Activated CD8-positive, alpha-beta memory T cell treated with anti-CD3 and anti-CD28 coated beads, Interleukin-2, amount 10 ng/mL, durations not matched to agents 7 days and 5 days (primary cell): ENCODE results near the gene ZMPSTE24. TPM values are rescaled to one million over a fixed set of nuclear protein-coding genes. Genes with fewer than 3 reads are reported as not detected.
A peak's percentile ranks its signal among the peaks of the same experiment; 100 is the strongest.

Experiments
- ATAC-seq: fragments of 150-1000 bp; cut with Tn5 transposase; one replicate; pipeline ENCODE4 v1.10.0; 2021; ENCODE audit warnings: moderate library complexity
- CTCF ChIA-PET: fragments of 350-600 bp; sonication (Branson Sonifier 250); formaldehyde crosslinking; loops from one replicate; lab custom pipeline; 2021; ENCODE audit warnings: antibody characterized with exemption; lab: Charles Lee
- DNase-seq: peaks from one replicate; pipeline ENCODE4 v3.0.0-alpha.2; 2020
- H3K27ac Mint-ChIP-seq: one replicate; pipeline ENCODE4 v1.8.0; 2021; ENCODE audit warnings: mild to moderate bottlenecking, mixed read lengths
- H3K27me3 Mint-ChIP-seq: one replicate; pipeline ENCODE4 v1.8.0; 2021; ENCODE audit warnings: mixed read lengths
- H3K36me3 Mint-ChIP-seq: one replicate; pipeline ENCODE4 v1.8.0; 2021; ENCODE audit warnings: mild to moderate bottlenecking, mixed read lengths
- H3K4me1 Mint-ChIP-seq: one replicate; pipeline ENCODE4 v1.8.0; 2021; ENCODE audit warnings: mixed read lengths
- H3K4me3 Mint-ChIP-seq: one replicate; pipeline ENCODE4 v1.8.0; 2021; ENCODE audit warnings: mild to moderate bottlenecking, moderate library complexity, mixed read lengths
- H3K9me3 Mint-ChIP-seq: one replicate; pipeline ENCODE4 v1.8.0; 2022; ENCODE audit warnings: low read depth, mixed read lengths
- total RNA-seq, 2 experiments: library from RNA; stranded (reverse); gene quantifications; one replicate each; pipeline ENCODE4 v1.2.3, GENCODE V29; 2021

ZMPSTE24 gene
- total RNA-seq, 2 experiments from 2014 or later, result 23.3 to 41.1 TPM

DNA sequence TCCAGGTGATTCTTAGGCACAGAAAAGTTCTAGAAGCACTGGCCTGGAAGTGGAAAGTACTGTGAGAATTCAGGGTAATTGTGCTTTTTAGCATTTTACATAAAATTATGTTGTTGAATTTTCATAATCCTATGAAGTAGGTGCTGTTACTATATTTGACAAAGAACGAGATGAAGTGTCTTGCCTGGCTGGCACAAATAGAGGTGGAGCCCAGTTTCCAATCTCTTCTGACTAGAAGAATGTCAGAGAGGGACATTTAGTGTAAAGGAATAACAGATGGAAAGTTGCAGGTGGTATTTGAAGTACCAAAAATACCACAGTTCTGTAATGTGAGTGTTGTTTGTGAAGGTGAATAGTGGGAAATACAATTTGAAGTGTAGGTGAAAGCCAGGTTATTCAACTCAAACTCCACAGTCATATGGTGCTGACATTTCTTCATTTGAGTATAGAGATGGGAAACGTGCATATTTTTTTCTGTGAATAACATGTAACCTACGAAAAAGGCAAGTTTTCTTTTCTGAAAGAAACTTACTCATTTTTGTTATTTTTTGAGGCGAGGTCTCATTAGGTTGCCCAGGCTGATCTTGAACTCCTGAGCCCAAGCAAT is 13.8 kb upstream of the ZMPSTE24 start:
- CTCF ChIA-PET, result interaction anchor here (1.3 to 2.4 kb wide), 3 partner anchors 13 to 91 kb away, joined by 3 to 10 read pairs (median 5); partner anchors contain the start of gene ZMPSTE24
- no peak overlapping the region for H3K4me3 Mint-ChIP-seq
- peaks cover 37% of the 10 kb centered on the region for H3K4me1 Mint-ChIP-seq
- H3K27me3 Mint-ChIP-seq, result no peaks in the 10 kb centered on the region
- DNase-seq (no peak), ATAC-seq (no peak)
- H3K36me3 Mint-ChIP-seq, result peaks cover 6% of the 10 kb centered on the region
- H3K27ac Mint-ChIP-seq, result no peak overlapping the region
- H3K9me3 Mint-ChIP-seq, result no peaks in the 10 kb centered on the region

DNA sequence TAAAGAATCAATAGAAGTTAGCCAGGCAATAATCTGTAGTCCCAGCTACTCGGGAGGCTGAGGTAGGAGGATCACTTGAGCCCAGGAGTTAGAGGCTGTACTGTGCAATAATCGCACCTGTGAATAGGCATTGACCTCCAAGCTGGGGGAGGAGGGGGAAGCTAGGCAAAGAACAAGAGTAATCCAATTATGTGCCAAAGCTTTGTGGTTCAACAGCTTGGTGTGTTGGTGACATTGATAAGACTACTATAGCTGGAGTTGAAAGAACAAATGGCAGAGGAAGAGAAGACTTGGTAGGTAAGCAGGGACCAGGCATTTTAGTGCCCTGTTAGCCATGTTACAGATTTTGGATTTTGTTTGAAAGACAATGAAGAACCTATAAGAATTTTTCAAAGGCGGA is 12.3 kb upstream of the ZMPSTE24 start:
- DNase-seq (no peak), ATAC-seq (no peak)
- H3K4me1 Mint-ChIP-seq, result peaks cover 36% of the 10 kb centered on the region
- no peak overlapping the region for H3K27ac Mint-ChIP-seq
- H3K4me3 Mint-ChIP-seq, result no peak overlapping the region
- CTCF ChIA-PET, result no interaction called here
- H3K9me3 Mint-ChIP-seq, result no peaks in the 10 kb centered on the region
- H3K27me3 Mint-ChIP-seq, result no peaks in the 10 kb centered on the region
- no peaks in the 10 kb centered on the region for H3K36me3 Mint-ChIP-seq

DNA sequence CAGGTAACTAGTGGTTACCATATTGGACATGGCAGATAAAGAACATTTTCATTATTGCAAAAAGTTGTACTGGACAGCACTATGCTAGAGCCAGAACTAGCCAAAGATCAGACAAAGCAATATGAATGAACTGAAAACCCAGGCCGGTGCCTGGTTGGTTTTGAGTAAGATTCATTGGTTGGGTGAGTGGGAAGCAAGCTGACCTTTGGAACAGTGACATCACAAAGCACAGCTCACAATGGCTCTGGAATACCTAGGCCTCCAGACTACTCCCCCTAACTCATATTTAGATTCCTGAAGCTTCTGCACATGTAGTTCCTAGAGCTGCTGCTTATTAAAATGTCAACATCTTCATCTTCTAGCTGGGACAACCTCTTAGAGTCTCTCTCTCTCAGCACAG is 10.4 kb upstream of the ZMPSTE24 start, which contains the start of gene TMCO2:
Gene TMCO2, plus strand, starts transcription at position 283 of the 400 bp plus-strand sequence. Its CDS starts 57 bp downstream, at position 340.
- no peak for ATAC-seq
- H3K27me3 Mint-ChIP-seq, result no peaks in the 10 kb centered on the region
- H3K4me1 Mint-ChIP-seq, result peaks cover 37% of the 10 kb centered on the region
- H3K4me3 Mint-ChIP-seq, result no peak within 1 kb of the TSS
- no peaks in the 10 kb centered on the region for H3K9me3 Mint-ChIP-seq
- no peak for DNase-seq
- no peaks in the 10 kb centered on the region for H3K36me3 Mint-ChIP-seq
- no peak within 1 kb of the TSS for H3K27ac Mint-ChIP-seq
- CTCF ChIA-PET, result interaction anchor here (1.8 to 2.2 kb wide), 2 partner anchors 10 to 68 kb away, joined by 5 read pairs; no protein-coding TSS in a partner anchor

DNA sequence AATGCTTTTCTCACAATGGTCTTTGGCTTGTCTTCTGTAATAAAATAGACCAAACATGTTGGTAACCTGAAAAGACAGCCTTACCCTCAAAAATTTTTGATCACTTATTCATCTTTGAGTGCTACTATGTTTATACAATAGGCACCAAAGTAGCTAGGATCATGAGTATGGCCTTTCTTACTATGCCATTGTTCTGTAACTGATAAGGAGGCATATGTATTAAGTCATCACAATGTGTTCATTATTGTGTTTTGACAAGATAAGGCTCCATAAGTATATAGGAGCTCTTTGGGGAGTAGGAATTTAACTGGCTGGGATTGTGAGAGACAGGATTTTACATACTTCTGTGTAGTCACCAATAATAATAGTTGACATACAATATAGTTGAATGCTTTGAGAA is 9.6 kb upstream of the ZMPSTE24 start:
- Mint-ChIP-seq H3K27ac (no peak overlapping the region), H3K9me3 (no peaks in the 10 kb centered on the region)

DNA sequence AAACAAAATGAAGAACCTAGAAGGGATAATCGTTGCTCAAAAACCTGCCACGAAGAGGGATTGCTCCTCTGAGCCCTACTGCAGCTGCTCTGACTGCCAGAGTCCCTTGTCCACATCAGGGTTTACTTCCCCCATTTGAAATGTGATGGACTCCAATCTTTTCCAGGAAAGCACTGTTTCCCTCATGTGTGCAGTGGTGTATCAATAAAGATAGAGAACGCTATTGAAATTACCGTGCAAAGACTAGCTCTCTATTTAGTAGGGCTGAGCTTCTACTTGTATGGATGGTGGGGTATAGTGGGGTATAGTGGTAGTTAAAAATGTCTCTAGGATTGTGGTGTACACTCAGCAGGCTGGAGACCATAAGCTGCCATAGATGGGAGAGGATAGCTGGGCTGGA is 6.6 kb upstream of the ZMPSTE24 start:
- no peaks in the 10 kb centered on the region for H3K27me3 Mint-ChIP-seq
- H3K9me3 Mint-ChIP-seq, result no peaks in the 10 kb centered on the region
- DNase-seq (no peak), ATAC-seq (peak; percentile 52)
- peaks cover 43% of the 10 kb centered on the region for H3K4me1 Mint-ChIP-seq
- CTCF ChIA-PET, result interaction anchor here (1.0 to 1.6 kb wide), 3 partner anchors 9 to 54 kb away, joined by 3 to 4 read pairs (median 4); no protein-coding TSS in a partner anchor
- H3K36me3 Mint-ChIP-seq, result peaks cover 10% of the 10 kb centered on the region
- no peak overlapping the region for H3K4me3 Mint-ChIP-seq
- peak overlapping the region; percentile 81 for H3K27ac Mint-ChIP-seq

More for the DNA sequence above, 9.6 kb upstream of the ZMPSTE24 start:
- peaks cover 2% of the 10 kb centered on the region for H3K36me3 Mint-ChIP-seq
- CTCF ChIA-PET, result interaction anchor here (0.7 to 2.2 kb wide), 4 partner anchors 9 to 95 kb away, joined by 3 to 5 read pairs (median 5); no protein-coding TSS in a partner anchor
- H3K4me1 Mint-ChIP-seq, result peaks cover 39% of the 10 kb centered on the region
- no peak overlapping the region for H3K4me3 Mint-ChIP-seq
- H3K27me3 Mint-ChIP-seq, result no peaks in the 10 kb centered on the region
- DNase-seq, result no peak
- no peak for ATAC-seq

DNA sequence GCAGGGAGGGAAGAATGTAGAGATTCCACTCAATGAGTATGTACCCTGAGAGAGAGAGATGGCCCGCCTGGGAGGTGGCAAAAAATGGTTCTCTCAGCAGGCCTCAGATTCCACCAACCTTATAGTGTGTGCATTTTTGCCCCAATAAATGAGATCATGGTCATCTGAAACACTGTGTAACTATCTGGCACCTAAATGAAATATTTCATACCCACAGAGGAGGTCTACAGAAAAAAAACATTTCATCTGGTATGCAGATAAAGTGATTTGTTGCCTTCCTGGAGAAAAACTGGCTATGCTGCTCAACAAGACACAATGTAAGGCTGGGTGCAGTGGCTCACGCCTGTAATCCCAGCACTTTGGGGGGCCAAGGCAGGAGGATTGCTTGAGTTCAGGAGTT is 5.4 kb upstream of the ZMPSTE24 start:
- CTCF ChIA-PET, result interaction anchor here (1.0 kb wide), 2 partner anchors 10 to 108 kb away, joined by 3 read pairs; no protein-coding TSS in a partner anchor
- Mint-ChIP-seq H3K9me3 (no peaks in the 10 kb centered on the region), H3K27me3 (no peaks in the 10 kb centered on the region), H3K36me3 (peaks cover 10% of the 10 kb centered on the region), H3K4me3 (no peak overlapping the region), H3K27ac (no peak overlapping the region), H3K4me1 (peaks cover 47% of the 10 kb centered on the region)
- ATAC-seq, result no peak
- no peak for DNase-seq

DNA sequence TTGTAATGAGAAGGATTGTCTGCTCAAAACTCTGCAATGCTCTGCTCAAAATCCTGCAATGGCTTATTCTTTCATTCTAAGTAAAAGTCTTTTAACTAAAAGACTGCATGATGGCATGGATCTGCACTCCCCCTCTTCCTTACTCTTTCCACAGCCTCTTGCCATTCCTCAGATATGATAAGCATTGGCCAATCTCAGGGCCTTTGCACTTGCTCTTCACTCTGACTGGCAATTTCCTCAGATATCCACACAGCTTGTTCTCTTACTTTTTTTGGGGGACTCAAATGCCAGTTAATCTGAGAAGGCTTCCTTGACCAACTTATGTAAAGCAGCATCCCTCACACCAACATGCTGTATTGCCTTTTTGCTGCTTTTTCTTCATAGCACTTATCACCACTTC is 2.8 kb upstream of the ZMPSTE24 start:
- Mint-ChIP-seq H3K4me1 (peaks cover 59% of the 10 kb centered on the region), H3K36me3 (peaks cover 16% of the 10 kb centered on the region), H3K27me3 (no peaks in the 10 kb centered on the region), H3K4me3 (no peak overlapping the region), H3K27ac (no peak overlapping the region), H3K9me3 (no peaks in the 10 kb centered on the region)
- ATAC-seq (no peak), DNase-seq (no peak)
- CTCF ChIA-PET, result interaction anchor here (1.5 kb wide), 1 partner anchor 82 kb away, joined by 5 read pairs; no protein-coding TSS in a partner anchor

DNA sequence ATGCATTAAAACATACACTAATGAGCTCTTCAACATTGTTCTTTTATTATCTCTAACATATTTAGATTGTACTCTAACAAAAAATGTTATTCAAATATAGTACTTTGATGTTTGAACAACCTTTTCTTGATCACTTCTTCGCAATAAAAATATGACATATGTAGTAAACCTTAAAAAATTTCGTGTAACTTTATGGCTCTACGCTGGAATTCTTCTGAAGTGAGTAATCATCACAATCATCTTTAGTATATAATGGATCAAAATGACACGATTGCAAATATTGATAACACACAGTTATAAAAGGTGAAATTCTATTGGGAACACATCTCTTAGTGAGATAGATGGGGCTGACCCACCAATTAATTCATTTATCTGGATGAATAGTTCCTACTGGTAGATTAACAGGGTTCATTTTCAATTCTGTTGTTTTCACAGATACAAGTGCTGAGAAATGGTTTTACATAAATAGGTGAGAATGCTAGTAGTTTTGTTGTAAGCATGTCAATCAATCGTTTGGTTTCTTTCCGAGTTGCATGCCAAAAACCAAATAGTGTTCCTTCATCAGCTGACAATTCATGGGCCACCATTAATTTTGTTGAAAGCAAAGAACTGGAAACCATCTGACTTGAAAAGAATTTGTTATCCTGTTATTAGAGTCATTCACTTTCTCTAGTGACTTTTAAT is 1.5 kb upstream of the ZMPSTE24 start:
- CTCF ChIA-PET, result interaction anchor here (0.6 to 2.9 kb wide), 12 partner anchors 9 to 144 kb away, joined by 3 to 9 read pairs (median 4); partner anchors contain the start of genes COL9A2 and TMCO2
- DNase-seq, result no peak
- H3K9me3 Mint-ChIP-seq, result no peaks in the 10 kb centered on the region

DNA sequence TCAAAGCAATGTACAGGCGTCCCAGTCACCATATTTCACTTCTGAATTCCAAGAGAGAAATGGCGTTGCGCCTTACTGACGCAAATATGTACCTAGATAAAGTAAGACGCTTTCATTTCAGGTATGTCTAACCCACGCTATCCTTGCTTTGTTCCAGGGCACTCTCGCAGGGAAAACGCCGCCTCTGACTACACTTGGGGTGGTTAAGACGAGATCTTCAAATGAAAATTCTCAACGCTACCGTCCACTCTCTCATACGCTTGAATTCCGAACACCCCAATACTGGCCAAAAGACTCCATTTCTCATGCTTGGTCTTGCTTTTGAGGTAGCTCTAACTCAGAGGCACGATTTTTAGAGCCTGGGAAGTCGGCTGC is 736 bp upstream of the ZMPSTE24 start:
- Mint-ChIP-seq H3K4me1 (peaks cover 54% of the 10 kb centered on the region), H3K9me3 (no peaks in the 10 kb centered on the region), H3K4me3 (peak overlapping the region; percentile 85), H3K27me3 (no peaks in the 10 kb centered on the region), H3K27ac (peak overlapping the region; percentile 98), H3K36me3 (peaks cover 32% of the 10 kb centered on the region)
- DNase-seq, result no peak
- CTCF ChIA-PET, result interaction anchor here (1.0 to 2.9 kb wide), 8 partner anchors 10 to 104 kb away, joined by 3 to 9 read pairs (median 4); partner anchors contain the start of genes COL9A2 and TMCO2
- ATAC-seq, result no peak

More for the DNA sequence above, 1.5 kb upstream of the ZMPSTE24 start:
- no peak for ATAC-seq
- peaks cover 57% of the 10 kb centered on the region for H3K4me1 Mint-ChIP-seq
- no peaks in the 10 kb centered on the region for H3K27me3 Mint-ChIP-seq
- peaks cover 27% of the 10 kb centered on the region for H3K36me3 Mint-ChIP-seq
- H3K4me3 Mint-ChIP-seq, result peak overlapping the region; percentile 85
- peak overlapping the region; percentile 98 for H3K27ac Mint-ChIP-seq

DNA sequence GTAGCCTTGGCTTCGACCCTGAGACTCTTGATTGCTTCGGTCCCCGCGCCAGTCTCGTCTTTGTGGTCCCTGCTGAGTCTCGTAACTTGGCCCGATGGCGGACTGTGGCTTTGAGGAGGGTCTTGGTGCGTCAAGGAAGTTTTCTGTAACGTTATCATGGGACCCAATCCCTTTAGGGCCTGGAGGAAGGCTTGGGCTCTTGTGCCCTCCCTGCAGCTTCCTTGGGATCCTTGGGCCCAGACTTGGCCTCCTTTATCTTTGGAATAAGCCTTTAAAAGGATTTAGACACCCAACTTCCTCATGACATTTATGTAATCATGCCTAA is 371 bp downstream of the ZMPSTE24 start:
- Mint-ChIP-seq H3K27ac (peak overlapping the region; percentile 98), H3K4me3 (peak overlapping the region; percentile 85), H3K27me3 (no peaks in the 10 kb centered on the region), H3K9me3 (no peaks in the 10 kb centered on the region), H3K4me1 (peaks cover 58% of the 10 kb centered on the region), H3K36me3 (peaks cover 38% of the 10 kb centered on the region)
- ATAC-seq (no peak), DNase-seq (no peak)
- CTCF ChIA-PET, result interaction anchor here (1.2 to 2.9 kb wide), 4 partner anchors 15 to 105 kb away, joined by 3 to 9 read pairs (median 6); no protein-coding TSS in a partner anchor

DNA sequence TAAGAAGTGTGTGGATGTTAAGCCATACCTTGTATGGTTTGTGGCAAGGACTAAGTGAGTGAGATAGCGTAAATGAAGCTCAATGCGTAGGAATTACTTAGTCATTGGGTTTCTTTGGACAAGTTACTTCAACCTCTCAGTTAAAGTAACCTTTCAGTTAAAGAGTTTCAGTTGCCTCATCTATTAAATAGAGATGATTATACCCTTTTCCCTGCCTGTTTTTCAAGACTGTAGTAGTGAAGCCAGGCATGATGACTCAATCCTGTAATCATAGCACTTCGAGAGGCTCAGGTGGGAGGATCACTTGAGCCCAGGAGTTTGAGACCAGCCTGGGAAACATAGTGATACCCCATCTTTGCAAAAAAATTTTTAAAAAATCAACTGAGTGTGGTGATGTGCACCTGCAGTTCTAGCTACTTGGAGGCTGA is 6.3 kb downstream of the ZMPSTE24 start:
- peak overlapping the region; percentile 49 for H3K27ac Mint-ChIP-seq
- no peaks in the 10 kb centered on the region for H3K27me3 Mint-ChIP-seq
- ATAC-seq, result peak; percentile 66
- H3K4me3 Mint-ChIP-seq, result no peak overlapping the region
- DNase-seq, result no peak
- peaks cover 51% of the 10 kb centered on the region for H3K36me3 Mint-ChIP-seq
- no peaks in the 10 kb centered on the region for H3K9me3 Mint-ChIP-seq
- CTCF ChIA-PET, result interaction anchor here (0.6 to 1.2 kb wide), 3 partner anchors 28 to 120 kb away, joined by 3 to 4 read pairs (median 3); no protein-coding TSS in a partner anchor
- peaks cover 42% of the 10 kb centered on the region for H3K4me1 Mint-ChIP-seq

DNA sequence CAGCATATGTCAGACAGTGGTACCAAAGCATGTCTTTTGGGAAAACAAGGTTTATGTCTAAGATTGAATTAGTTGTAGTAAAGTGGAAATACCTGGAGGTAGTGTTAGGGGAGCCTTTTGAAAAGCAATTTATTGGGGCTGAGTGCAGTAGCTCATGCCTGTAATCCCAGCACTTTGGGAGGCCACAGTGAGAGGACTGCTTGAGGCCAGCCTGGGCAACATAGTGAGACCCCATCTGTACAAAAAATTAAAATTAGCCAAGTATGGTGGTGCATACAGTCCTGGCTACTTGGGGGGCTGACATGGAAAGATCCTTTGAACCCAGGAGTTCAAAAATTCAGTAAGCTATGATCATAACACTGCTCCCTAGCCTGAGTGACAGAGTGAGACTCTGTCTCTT is 7.3 kb downstream of the ZMPSTE24 start:
- H3K4me1 Mint-ChIP-seq, result peaks cover 41% of the 10 kb centered on the region

DNA sequence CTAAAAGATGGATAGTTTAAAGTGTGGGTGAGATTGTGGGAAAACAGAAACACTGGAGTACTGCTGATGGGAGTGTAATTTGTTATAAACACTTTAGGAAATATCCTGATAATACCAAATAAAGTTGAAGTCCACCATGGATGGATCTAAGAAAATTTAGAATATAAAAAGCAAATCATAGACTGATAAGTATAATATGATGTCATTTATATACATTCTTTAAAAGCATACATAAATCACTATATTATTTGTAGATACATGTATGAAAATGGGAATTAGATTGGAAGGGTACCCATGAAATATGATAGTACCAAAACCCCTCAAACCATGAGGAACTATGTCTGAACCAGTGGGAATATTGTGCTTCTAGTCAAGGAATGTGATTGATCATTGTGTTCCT is 7.9 kb downstream of the ZMPSTE24 start:
- Mint-ChIP-seq H3K4me1 (peaks cover 40% of the 10 kb centered on the region), H3K27ac (no peak overlapping the region), H3K4me3 (no peak overlapping the region), H3K9me3 (no peaks in the 10 kb centered on the region), H3K27me3 (no peaks in the 10 kb centered on the region), H3K36me3 (peaks cover 52% of the 10 kb centered on the region)
- ATAC-seq (no peak), DNase-seq (no peak)
- CTCF ChIA-PET, result interaction anchor here (0.6 to 2.6 kb wide), 4 partner anchors 49 to 77 kb away, joined by 3 to 9 read pairs (median 4); no protein-coding TSS in a partner anchor

More for the DNA sequence above, 7.3 kb downstream of the ZMPSTE24 start:
- CTCF ChIA-PET, result interaction anchor here (0.6 kb wide), 1 partner anchor 77 kb away, joined by 3 read pairs; no protein-coding TSS in a partner anchor
- Mint-ChIP-seq H3K27me3 (no peaks in the 10 kb centered on the region), H3K36me3 (peaks cover 51% of the 10 kb centered on the region), H3K4me3 (no peak overlapping the region), H3K9me3 (no peaks in the 10 kb centered on the region), H3K27ac (no peak overlapping the region)
- ATAC-seq (no peak), DNase-seq (no peak)
